ENCODE results near the gene ADAMTSL3. TPM values are rescaled to one million over a fixed set of nuclear protein-coding genes. Genes with fewer than 3 reads are reported as not detected.

Gene ADAMTSL3
- total RNA-seq, 1 donor from 2014 or later = 0.41 TPM

- H3K27me3 Mint-ChIP-seq (ENCODE audit: insufficient read depth, low read depth) = peaks cover 21% of the 10 kb centered on the region
- Histone ChIP-seq H2AFZ (replicated peaks) (no peak overlapping the region), H3K4me2 (no peak overlapping the region), H3K4me3 (no peak overlapping the region), H3K9me3 (ENCODE audit: low read depth) (no peaks in the 10 kb centered on the region), H3K27ac (no peak overlapping the region), H3K27me3 (peaks cover 32% of the 10 kb centered on the region), H3F3A (ENCODE audit: low read depth) (peaks cover 11% of the 10 kb centered on the region), H3K9ac (no peak overlapping the region), H4K20me1 (ENCODE audit: low read depth) (no peaks in the 10 kb centered on the region), H3K36me3 (no peaks in the 10 kb centered on the region), H3K4me1 (no peaks in the 10 kb centered on the region), H3K79me2 (ENCODE audit: low read depth) (no peaks in the 10 kb centered on the region)
- no peaks in the 10 kb centered on the region for H3K9me3 Mint-ChIP-seq
- no peak overlapping the region for H3K4me3 Mint-ChIP-seq
- H3K36me3 Mint-ChIP-seq = no peaks in the 10 kb centered on the region
- TF ChIP-seq, protein P1, sequence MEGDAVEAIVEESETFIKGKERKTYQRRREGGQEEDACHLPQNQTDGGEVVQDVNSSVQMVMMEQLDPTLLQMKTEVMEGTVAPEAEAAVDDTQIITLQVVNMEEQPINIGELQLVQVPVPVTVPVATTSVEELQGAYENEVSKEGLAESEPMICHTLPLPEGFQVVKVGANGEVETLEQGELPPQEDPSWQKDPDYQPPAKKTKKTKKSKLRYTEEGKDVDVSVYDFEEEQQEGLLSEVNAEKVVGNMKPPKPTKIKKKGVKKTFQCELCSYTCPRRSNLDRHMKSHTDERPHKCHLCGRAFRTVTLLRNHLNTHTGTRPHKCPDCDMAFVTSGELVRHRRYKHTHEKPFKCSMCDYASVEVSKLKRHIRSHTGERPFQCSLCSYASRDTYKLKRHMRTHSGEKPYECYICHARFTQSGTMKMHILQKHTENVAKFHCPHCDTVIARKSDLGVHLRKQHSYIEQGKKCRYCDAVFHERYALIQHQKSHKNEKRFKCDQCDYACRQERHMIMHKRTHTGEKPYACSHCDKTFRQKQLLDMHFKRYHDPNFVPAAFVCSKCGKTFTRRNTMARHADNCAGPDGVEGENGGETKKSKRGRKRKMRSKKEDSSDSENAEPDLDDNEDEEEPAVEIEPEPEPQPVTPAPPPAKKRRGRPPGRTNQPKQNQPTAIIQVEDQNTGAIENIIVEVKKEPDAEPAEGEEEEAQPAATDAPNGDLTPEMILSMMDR (IDR thresholded peaks at IDR 0.05) = no peak
- no peak for TF ChIP-seq EZH2phosphoT487 (IDR thresholded peaks at IDR 0.05)
- TF ChIP-seq EZH2 (IDR thresholded peaks at IDR 0.05) = no peak
- no peak overlapping the region for H3K27ac Mint-ChIP-seq
- DNase-seq (ENCODE audit: low spot score) = no peak
- H3K4me1 Mint-ChIP-seq = no peaks in the 10 kb centered on the region
Observed at GRCh38 chr15:83658430-83659416, 4.8 kb downstream of the ADAMTSL3 start.

DNA sequence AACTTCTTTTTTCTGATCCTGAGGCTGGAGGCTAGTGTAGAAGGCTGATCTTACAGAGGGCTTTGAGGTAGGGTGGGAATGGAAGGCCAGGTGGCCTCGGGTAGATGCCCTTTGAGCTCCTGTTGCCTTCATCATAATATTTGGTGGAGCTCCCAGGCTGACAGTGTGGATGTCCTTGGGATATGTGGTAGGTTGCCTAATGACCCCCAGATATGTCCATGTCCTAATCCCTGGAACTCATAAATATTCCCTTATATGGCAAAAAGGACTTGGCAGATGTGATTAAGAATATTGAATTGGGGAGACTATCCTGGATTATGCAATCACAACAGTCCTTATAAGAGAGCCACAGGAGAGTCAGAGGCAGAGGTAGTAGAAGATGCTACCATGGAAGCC is 5.5 kb downstream of the ADAMTSL3 start:
- H3K27ac Mint-ChIP-seq = no peak overlapping the region
- Histone ChIP-seq H3K4me2 (no peak overlapping the region), H3K79me2 (ENCODE audit: low read depth) (no peaks in the 10 kb centered on the region), H3K27me3 (peaks cover 27% of the 10 kb centered on the region), H3K4me3 (no peak overlapping the region), H3K4me1 (no peaks in the 10 kb centered on the region), H3K36me3 (no peaks in the 10 kb centered on the region), H3K27ac (no peak overlapping the region), H3K9ac (no peak overlapping the region), H2AFZ (replicated peaks) (no peak overlapping the region), H4K20me1 (ENCODE audit: low read depth) (no peaks in the 10 kb centered on the region), H3F3A (ENCODE audit: low read depth) (peaks cover 6% of the 10 kb centered on the region), H3K9me3 (ENCODE audit: low read depth) (no peaks in the 10 kb centered on the region)
- TF ChIP-seq, protein P1 (IDR thresholded peaks at IDR 0.05) = no peak
- TF ChIP-seq EZH2phosphoT487 (IDR thresholded peaks at IDR 0.05) = no peak
- no peak for TF ChIP-seq EZH2 (IDR thresholded peaks at IDR 0.05)
- no peak for DNase-seq (ENCODE audit: low spot score)
- no peak overlapping the region for H3K4me3 Mint-ChIP-seq
- peaks cover 20% of the 10 kb centered on the region for H3K27me3 Mint-ChIP-seq (ENCODE audit: insufficient read depth, low read depth)
- no peaks in the 10 kb centered on the region for H3K9me3 Mint-ChIP-seq
- no peaks in the 10 kb centered on the region for H3K4me1 Mint-ChIP-seq
- H3K36me3 Mint-ChIP-seq = no peaks in the 10 kb centered on the region

DNA sequence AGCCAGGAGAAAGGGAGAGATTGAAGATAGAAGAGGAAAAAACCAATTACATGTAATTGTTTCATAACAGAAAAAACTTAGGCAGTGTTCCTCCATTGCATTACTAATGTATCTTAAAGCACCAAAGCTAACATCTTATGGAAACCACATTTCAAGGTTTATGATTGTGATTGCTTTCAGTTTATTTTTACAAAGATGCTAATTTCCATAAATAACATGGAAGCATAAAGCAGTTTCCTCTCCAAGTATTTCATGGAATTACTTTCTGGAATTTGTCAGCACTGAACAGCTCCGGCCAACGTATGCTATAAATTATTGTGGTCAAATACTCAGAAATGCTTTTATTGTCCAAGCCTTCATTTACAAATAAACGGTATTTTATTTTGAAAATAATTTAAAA is 11.6 kb downstream of the ADAMTSL3 start:
- Histone ChIP-seq H3K79me2 (ENCODE audit: low read depth) (no peaks in the 10 kb centered on the region), H3K4me3 (no peak overlapping the region), H2AFZ (replicated peaks) (no peak overlapping the region), H3K4me2 (no peak overlapping the region), H3K9me3 (ENCODE audit: low read depth) (no peaks in the 10 kb centered on the region), H3K9ac (no peak overlapping the region), H4K20me1 (ENCODE audit: low read depth) (no peaks in the 10 kb centered on the region), H3F3A (ENCODE audit: low read depth) (no peaks in the 10 kb centered on the region), H3K4me1 (no peaks in the 10 kb centered on the region), H3K27ac (no peak overlapping the region), H3K36me3 (no peaks in the 10 kb centered on the region), H3K27me3 (no peaks in the 10 kb centered on the region)
- Mint-ChIP-seq H3K27me3 (ENCODE audit: insufficient read depth, low read depth) (no peaks in the 10 kb centered on the region), H3K27ac (no peak overlapping the region), H3K9me3 (no peaks in the 10 kb centered on the region), H3K36me3 (no peaks in the 10 kb centered on the region), H3K4me1 (no peaks in the 10 kb centered on the region), H3K4me3 (no peak overlapping the region)
- TF ChIP-seq, protein P1 (IDR thresholded peaks at IDR 0.05) = no peak
- TF ChIP-seq EZH2phosphoT487 (IDR thresholded peaks at IDR 0.05) (no peak), EZH2 (IDR thresholded peaks at IDR 0.05) (no peak)
- no peak for DNase-seq (ENCODE audit: low spot score)
